Right lobe of liver (tissue), 6 donors: ENCODE results near the gene CEP83. TPM values are rescaled to one million over a fixed set of nuclear protein-coding genes. Genes with fewer than 3 reads are reported as not detected.

ENCODE experiments used
- ATAC-seq, 4 donors: fragments of 200-7000 bp; cut with Tn5 transposase; one replicate each; pipeline ENCODE4 v1.9.1; 2020; ENCODE audit warnings: mild to moderate bottlenecking in 4 of 4, moderate library complexity in 4 of 4
- DNase-seq, 3 donors: peaks; one replicate each; pipeline ENCODE4 v3.0.0-alpha.2; 2020
- H3K27ac ChIP-seq, 3 donors: fragments of 200-600 bp; one replicate each; pipeline ENCODE4 v1.8.0; 2022
- H3K27me3 ChIP-seq, 2 donors: fragments of 200-600 bp; one replicate each; pipeline ENCODE4 v1.8.0; 2022
- H3K36me3 ChIP-seq, 4 donors: fragments of 200-600 bp; sonication (generic) in 1 of 4; one replicate each; pipeline versions ENCODE4 v1.5.1 to v1.8.0; 2017 to 2022; ENCODE audit warnings: control low read depth in 1 of 4
- H3K4me1 ChIP-seq, 4 donors: fragments of 200-600 bp; sonication (generic) in 1 of 4; one replicate each; pipeline versions ENCODE4 v1.5.1 to v1.8.0; 2017 to 2022; ENCODE audit warnings: control low read depth in 1 of 4
- H3K4me3 ChIP-seq, 3 donors: fragments of 200-600 bp; one replicate each; pipeline ENCODE4 v1.8.0; 2022
- H3K9me3 ChIP-seq, 4 donors: fragments of 200-600 bp; sonication (generic) in 1 of 4; one replicate each; pipeline versions ENCODE4 v1.5.1 to v1.8.0; 2017 to 2022; ENCODE audit warnings: control low read depth in 1 of 4
- POLR2A ChIP-seq: fragments of 450-650 bp; IDR thresholded peaks from one replicate; pipeline ENCODE4 v1.6.1; 2017; ENCODE audit warnings: antibody characterized with exemption, mild to moderate bottlenecking
- WGBS: methylation state at CpG from one replicate; pipeline ENCODE4 v1.1.6; 2018; ENCODE audit warnings: low coverage, low lambda C conversion rate; ENCODE audit not compliant: insufficient coverage; ENCODE audit errors: missing lambda C conversion rate; 5-methylcytosine and 5-hydroxymethylcytosine counted together
- intact Hi-C, 2 donors: fragments of 100-400 bp; cut with DNase I; formaldehyde crosslinking; loops; one replicate each; pipeline versions ENCODE4 v1.11.2 to v1.14.1; 2022
- total RNA-seq, 6 experiments: library from RNA; depleted of rRNA in 2 of 6; stranded (reverse); fragments of >200 nt in 2 of 6; fragmentation: NEBNext Ultra II Directional in 3 of 6; extraction: Animal tissue kit (Norgen Biotek cat#: 25700) in 3 of 6; gene quantifications; one replicate each; pipeline versions ENCODE4 v1.1.0 to v1.2.4, GENCODE V29; 2016 to 2023
- TF ChIP-seq, protein P1 (sequence below), 4 donors: fragments of 200-600 bp in 3 of 4; fragments of 450-650 bp in 1 of 4; IDR thresholded peaks; one replicate each; pipeline versions ENCODE4 v1.5.1 to v1.8.0; 2016 to 2022; ENCODE audit warnings: antibody characterized with exemption in 4 of 4, mild to moderate bottlenecking in 2 of 4
- donor health status: DM: no; HTN: yes; CAD: no.
- donor health status: DM: no; HTN: no; CAD: no.
- donor health status: DM: no; HTN: no; CAD: no.
- donor health status: DM: no; HTN: yes; CAD: no.
- donor health status: DM: no; HTN: yes; CAD: no.

Gene CEP83
- total RNA-seq, 6 experiments from 2014 or later, result 4.2 to 9.5 (median 6.4) TPM

DNA sequence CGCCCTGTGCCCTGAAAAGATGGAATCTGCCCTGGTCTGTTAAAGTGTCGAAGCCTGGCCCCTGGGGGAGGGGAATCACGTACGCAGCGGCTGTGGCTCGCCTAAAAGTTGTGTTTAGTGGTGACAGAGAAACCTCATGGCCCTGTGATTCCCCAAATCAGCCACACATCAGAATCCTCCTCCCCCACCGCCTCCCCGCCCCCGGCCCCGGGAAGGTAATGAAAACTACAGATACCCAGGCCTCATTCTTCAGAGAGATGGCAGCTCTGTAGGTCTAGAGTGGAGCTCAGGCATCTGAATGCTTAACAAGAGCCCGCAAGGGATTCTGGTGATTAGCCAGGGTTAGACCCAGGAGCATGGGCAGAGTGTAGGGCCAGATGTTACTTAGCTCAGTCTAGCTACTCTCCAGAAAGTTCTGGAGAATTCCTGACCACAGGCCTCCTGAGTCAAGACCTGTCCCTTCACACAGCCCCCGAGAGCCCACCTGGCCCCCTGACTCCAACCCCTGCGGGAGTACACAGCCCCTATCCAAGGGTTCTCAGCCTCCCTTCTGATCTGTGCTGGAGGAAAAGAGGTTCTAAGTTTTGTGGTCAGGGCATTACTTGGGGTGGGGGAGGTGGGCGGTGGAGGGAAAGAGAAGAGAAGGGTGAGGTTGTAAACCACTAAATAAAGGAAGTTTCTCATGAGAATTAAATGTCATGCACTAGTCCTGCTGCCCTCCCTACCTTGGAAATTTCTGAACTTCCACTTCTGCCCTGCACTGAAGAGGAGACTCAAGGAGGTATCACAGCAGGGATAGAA, 196.5 kb downstream of the CEP83 start:
- Histone ChIP-seq H3K27ac (peak overlapping the region; percentile 1 to 56 (median 51)), H3K9me3 (no peaks in the 10 kb centered on the region), H3K36me3 (no peaks in the 10 kb centered on the region), H3K27me3 (no peaks in the 10 kb centered on the region), H3K4me3 (peak overlapping the region in 1 of 3 donors; percentile 22), H3K4me1 (no peaks in the 10 kb centered on the region)
- TF ChIP-seq, protein P1, sequence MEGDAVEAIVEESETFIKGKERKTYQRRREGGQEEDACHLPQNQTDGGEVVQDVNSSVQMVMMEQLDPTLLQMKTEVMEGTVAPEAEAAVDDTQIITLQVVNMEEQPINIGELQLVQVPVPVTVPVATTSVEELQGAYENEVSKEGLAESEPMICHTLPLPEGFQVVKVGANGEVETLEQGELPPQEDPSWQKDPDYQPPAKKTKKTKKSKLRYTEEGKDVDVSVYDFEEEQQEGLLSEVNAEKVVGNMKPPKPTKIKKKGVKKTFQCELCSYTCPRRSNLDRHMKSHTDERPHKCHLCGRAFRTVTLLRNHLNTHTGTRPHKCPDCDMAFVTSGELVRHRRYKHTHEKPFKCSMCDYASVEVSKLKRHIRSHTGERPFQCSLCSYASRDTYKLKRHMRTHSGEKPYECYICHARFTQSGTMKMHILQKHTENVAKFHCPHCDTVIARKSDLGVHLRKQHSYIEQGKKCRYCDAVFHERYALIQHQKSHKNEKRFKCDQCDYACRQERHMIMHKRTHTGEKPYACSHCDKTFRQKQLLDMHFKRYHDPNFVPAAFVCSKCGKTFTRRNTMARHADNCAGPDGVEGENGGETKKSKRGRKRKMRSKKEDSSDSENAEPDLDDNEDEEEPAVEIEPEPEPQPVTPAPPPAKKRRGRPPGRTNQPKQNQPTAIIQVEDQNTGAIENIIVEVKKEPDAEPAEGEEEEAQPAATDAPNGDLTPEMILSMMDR (IDR thresholded peaks at IDR 0.05), result no peak
- no peak for TF ChIP-seq POLR2A
- ATAC-seq (peak; percentile 20 to 46 (median 32)), DNase-seq (no peak)
- intact Hi-C loops, result no loop called here
- 57% methylated on average over 2 of the region's 14 CpGs for WGBS

DNA sequence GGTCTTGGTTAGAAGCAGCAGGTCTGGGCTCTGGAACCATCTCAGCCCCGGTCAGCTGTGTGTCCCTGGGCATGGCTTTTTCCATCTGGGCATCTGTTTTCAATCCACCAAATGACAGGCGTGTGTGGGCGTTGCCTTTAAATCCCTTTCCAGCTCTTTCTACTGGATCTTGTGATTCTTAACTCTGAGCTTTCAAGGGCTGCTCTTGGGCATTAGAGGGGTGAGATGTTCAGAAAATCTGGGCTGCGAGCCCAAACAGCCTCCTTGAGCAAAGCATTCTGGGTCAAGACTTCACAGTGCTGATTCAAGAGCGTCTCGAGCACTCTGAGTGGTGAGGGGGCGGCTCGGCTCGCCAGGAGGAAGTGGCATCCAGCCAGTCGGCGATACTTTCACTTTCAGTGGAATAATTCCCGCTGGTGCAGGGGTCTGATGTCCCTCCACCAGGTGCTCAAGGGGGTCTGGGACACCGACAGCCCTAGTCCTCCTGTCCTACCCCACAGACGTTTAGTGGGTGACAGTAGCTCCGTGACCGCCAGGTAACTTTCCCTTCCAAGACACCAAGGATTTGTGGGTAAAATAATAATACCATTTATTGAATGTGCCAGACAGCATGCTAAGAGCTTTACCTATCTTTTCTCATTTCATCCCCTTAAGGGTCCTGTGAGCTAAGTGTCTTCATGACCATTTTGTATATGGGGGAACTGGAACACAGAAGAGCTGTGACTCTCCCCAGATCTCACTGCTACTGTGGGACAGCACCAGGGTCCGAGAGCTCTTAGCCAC, 197.2 kb downstream of the CEP83 start:
- intact Hi-C loops, result no loop called here
- Histone ChIP-seq H3K4me3 (peak overlapping the region in 2 of 3 donors; percentile 22 to 40), H3K4me1 (no peaks in the 10 kb centered on the region), H3K27ac (peak overlapping the region; percentile 1 to 56 (median 51)), H3K27me3 (no peaks in the 10 kb centered on the region), H3K36me3 (no peaks in the 10 kb centered on the region), H3K9me3 (no peaks in the 10 kb centered on the region)
- ATAC-seq (peak; percentile 77 to 84 (median 80)), DNase-seq (peak; percentile 63 to 71 (median 70))
- TF ChIP-seq, protein P1 (IDR thresholded peaks at IDR 0.05), result no peak
- TF ChIP-seq POLR2A, result no peak
- 47% methylated on average over 3 of the region's 17 CpGs for WGBS

DNA sequence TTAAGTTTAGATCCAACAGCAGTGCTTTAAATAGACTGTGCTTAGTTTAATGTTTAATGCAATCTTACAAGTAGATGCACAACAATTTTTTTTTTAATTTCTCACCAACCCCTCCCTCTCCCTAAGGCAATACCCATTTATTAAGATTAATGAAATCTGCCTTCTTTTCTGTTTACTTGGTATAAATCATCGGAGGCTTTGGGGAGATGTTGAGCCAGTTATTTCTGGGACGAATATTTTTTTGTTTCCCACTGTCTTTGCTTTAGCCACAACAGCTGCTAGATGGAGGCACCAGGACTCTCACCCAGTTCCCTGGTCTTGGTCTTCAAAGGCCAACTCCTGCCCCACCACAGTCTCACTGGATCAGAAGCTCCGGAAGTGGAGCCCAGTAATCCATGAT, 197.9 kb downstream of the CEP83 start:
- DNase-seq (no peak), ATAC-seq (no peak)
- 92% methylated on average over 3 of the region's 3 CpGs for WGBS
- Histone ChIP-seq H3K27me3 (no peaks in the 10 kb centered on the region), H3K27ac (peak overlapping the region in 2 of 3 donors; percentile 33 to 48), H3K4me3 (no peak overlapping the region), H3K9me3 (no peaks in the 10 kb centered on the region), H3K36me3 (no peaks in the 10 kb centered on the region), H3K4me1 (no peaks in the 10 kb centered on the region)
- TF ChIP-seq POLR2A, result no peak
- TF ChIP-seq, protein P1 (IDR thresholded peaks at IDR 0.05), result no peak
- intact Hi-C loops, result no loop called here

DNA sequence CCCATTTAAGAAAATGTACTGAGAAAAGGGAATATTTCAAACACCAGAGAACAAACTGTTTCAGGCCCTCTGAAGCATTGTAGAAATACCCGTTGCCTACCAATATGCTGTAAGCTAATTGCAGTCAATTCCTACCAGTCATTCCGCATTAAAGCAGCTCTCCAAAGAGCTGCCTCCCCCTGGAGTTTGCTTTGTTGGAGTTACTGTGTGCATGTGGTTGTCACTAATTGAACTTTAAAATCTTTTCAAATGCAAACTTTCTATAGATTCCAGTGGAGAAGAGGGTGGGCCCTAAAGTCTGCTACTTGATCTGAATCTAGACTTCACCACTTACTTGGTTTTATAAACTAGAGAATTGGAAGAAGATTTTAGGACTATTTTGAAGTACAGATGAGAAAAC, 198.5 kb downstream of the CEP83 start:
- no peaks in the 10 kb centered on the region for H3K36me3 ChIP-seq
- no peaks in the 10 kb centered on the region for H3K9me3 ChIP-seq
- no peak overlapping the region for H3K27ac ChIP-seq
- intact Hi-C loops, result no loop called here
- H3K27me3 ChIP-seq, result no peaks in the 10 kb centered on the region
- ATAC-seq (no peak), DNase-seq (no peak)
- H3K4me3 ChIP-seq, result no peak overlapping the region
- TF ChIP-seq POLR2A, result no peak
- TF ChIP-seq, protein P1 (IDR thresholded peaks at IDR 0.05), result no peak
- WGBS, result no CpG with 5 or more reads among the region's 2 CpGs
- H3K4me1 ChIP-seq, result no peaks in the 10 kb centered on the region
